Pancreas (tissue), 10 donors: ENCODE measurements around the gene KAZN. TPM values are rescaled to one million over a fixed set of nuclear protein-coding genes. Genes with fewer than 3 reads are reported as not detected.
A peak's percentile ranks its signal among the peaks of the same experiment; 100 is the strongest.

ENCODE experiments used
- ATAC-seq, 4 donors: fragments of 200-7000 bp; cut with Tn5 transposase; one replicate each; pipeline versions ENCODE4 v1.8.0 to v1.9.1; 2020; ENCODE audit warnings: mild to moderate bottlenecking in 4 of 4, moderate library complexity in 4 of 4
- DNase-seq, 6 donors: peaks; one replicate each; pipeline ENCODE4 v3.0.0-alpha.2; 2020
- FAIRE-seq: peaks from 2 replicates; lab custom pipeline; 2012; peaks lifted over from hg19 to GRCh38; lab: Jason Lieb, UNC
- H3K27ac ChIP-seq, 4 donors: fragments of 200-600 bp; sonication (generic); 1 replicate in 3 of 4; 2 replicates in 1 of 4; pipeline versions ENCODE4 v1.5.0 to v1.8.0; 2020
- H3K27me3 ChIP-seq, 4 donors: fragments of 200-600 bp; one replicate each; pipeline ENCODE4 v1.8.0; 2021
- H3K36me3 ChIP-seq, 3 donors: fragments of 200-600 bp; sonication (generic) in 1 of 3; one replicate each; pipeline versions ENCODE4 v1.5.0 to v1.8.0; 2020 to 2021
- H3K4me1 ChIP-seq, 3 donors: fragments of 200-600 bp; one replicate each; pipeline ENCODE4 v1.8.0; 2021
- H3K4me3 ChIP-seq, 4 donors: fragments of 200-600 bp; sonication (generic) in 2 of 4; one replicate each; pipeline versions ENCODE4 v1.5.0 to v1.8.0; 2020 to 2021
- H3K9me3 ChIP-seq, 4 donors: fragments of 200-600 bp; one replicate each; pipeline ENCODE4 v1.8.0; 2021
- WGBS, 2 donors: extraction: QIAGEN DNeasy Blood & Tissue Kit; methylation state at CpG; one replicate each; pipeline ENCODE4 v1.1.7; 2013; 5-methylcytosine and 5-hydroxymethylcytosine counted together
- intact Hi-C, 3 donors: fragments of 100-400 bp; cut with DNase I; formaldehyde crosslinking; loops; one replicate each; pipeline versions ENCODE4 v1.11.1 to v1.14.2; 2022
- polyA plus RNA-seq, 2 donors: library from polyadenylated mRNA; stranded (reverse); fragments of 200-250 nt; gene quantifications; one replicate each; pipeline ENCODE4 v1.2.3, GENCODE V29; 2013
- total RNA-seq, 6 donors: library from RNA; stranded (reverse); fragmentation: NEBNext Ultra II Directional in 4 of 6; extraction: Animal tissue kit (Norgen Biotek cat#: 25700) in 4 of 6; gene quantifications; one replicate each; pipeline versions ENCODE4 v1.2.1 to v1.2.4, GENCODE V29; 2021 to 2023
- TF ChIP-seq, protein P1 (sequence below), 4 donors: fragments of 200-600 bp; sonication (generic) in 3 of 4; IDR thresholded peaks; one replicate each; pipeline versions ENCODE4 v1.5.0 to v1.8.0; 2021; ENCODE audit warnings: antibody characterized with exemption in 4 of 4
- donor health status: healthy with polysubstance abuse.
- donor health status: DM: no; HTN: no; CAD: no; lungs with moderate emphysema.
- donor health status: DM: no; HTN: no; CAD: no.
- donor health status: control.
- donor health status: control.
- donor health status: Bipolar disorder and iron deficiency.
- donor health status: DM: yes; HTN: yes; CAD: no.
- donor health status: DM: no; HTN: no; CAD: no.
- donor health status: DM: no; HTN: no; CAD: no.
- donor health status: DM: yes; HTN: yes; CAD: no.

KAZN gene
- total and polyA plus RNA-seq, 8 donors: 2.4 to 6.0 (median 4.1) TPM

DNA sequence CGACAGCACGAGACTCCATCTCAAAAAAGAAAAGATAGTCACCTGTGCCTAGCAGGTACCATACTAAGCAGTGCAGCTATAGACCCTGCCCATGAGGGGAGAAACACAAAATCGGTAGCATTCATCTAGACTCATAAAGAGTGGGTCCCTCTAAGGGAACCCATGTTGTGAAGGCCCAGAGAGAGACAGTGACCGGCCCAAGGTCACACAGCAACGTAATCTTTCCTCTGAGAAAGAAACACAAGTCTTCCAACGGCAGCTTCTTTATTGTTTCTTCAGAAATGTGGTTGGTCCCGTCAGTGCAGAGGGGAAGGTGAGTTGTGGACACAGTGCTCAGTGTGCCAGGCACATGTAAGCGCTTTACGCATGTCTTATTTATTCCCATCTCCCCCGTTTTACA lies 356.4 kb downstream of the KAZN start:
- Histone ChIP-seq H3K9me3 (no peaks in the 10 kb centered on the region), H3K4me3 (no peak overlapping the region), H3K36me3 (no peaks in the 10 kb centered on the region), H3K27ac (no peak overlapping the region), H3K4me1 (peaks cover 0 to 12% (median 9%) of the 10 kb centered on the region in 3 donors), H3K27me3 (no peaks in the 10 kb centered on the region)
- TF ChIP-seq, protein P1, sequence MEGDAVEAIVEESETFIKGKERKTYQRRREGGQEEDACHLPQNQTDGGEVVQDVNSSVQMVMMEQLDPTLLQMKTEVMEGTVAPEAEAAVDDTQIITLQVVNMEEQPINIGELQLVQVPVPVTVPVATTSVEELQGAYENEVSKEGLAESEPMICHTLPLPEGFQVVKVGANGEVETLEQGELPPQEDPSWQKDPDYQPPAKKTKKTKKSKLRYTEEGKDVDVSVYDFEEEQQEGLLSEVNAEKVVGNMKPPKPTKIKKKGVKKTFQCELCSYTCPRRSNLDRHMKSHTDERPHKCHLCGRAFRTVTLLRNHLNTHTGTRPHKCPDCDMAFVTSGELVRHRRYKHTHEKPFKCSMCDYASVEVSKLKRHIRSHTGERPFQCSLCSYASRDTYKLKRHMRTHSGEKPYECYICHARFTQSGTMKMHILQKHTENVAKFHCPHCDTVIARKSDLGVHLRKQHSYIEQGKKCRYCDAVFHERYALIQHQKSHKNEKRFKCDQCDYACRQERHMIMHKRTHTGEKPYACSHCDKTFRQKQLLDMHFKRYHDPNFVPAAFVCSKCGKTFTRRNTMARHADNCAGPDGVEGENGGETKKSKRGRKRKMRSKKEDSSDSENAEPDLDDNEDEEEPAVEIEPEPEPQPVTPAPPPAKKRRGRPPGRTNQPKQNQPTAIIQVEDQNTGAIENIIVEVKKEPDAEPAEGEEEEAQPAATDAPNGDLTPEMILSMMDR (IDR thresholded peaks at IDR 0.05): no peak
- intact Hi-C loops: no loop called here
- no peak for DNase-seq
- WGBS, 2 donors: 60 to 68% methylated on average over 10 of the region's 10 CpGs
- no peak for FAIRE-seq
- ATAC-seq: peak in 1 of 4 donors; percentile 22

DNA sequence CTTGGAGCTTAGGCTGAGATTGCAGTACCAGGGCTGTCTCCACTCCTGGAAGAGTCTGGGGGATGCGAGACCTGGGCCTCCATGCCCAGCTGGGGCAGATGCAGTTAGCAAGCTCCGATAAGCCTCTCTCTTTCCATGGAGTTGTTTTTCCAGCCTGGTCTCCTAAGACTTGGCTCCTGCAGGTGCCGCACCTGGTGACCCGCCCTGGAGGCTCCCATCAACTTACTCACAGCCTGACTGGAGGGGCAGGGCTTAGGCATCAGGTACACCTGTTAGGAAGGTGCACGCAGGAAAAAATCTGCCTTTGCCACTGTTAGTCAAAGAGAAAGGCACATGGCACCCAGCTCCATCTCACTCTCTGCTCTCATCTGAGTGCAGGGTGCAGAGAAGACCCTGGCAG lies 356.9 kb downstream of the KAZN start:
- FAIRE-seq: no peak
- intact Hi-C loops: no loop called here
- Histone ChIP-seq H3K36me3 (no peaks in the 10 kb centered on the region), H3K9me3 (no peaks in the 10 kb centered on the region), H3K4me3 (no peak overlapping the region), H3K27me3 (no peaks in the 10 kb centered on the region), H3K27ac (no peak overlapping the region), H3K4me1 (peaks cover 0 to 12% (median 9%) of the 10 kb centered on the region in 3 donors)
- TF ChIP-seq, protein P1 (IDR thresholded peaks at IDR 0.05): no peak
- 46 to 52% methylated on average over 5 of the region's 5 CpGs for WGBS, 2 donors
- ATAC-seq: peak; percentile 90 to 97 (median 97)
- peak; percentile 66 to 89 (median 82) for DNase-seq

DNA sequence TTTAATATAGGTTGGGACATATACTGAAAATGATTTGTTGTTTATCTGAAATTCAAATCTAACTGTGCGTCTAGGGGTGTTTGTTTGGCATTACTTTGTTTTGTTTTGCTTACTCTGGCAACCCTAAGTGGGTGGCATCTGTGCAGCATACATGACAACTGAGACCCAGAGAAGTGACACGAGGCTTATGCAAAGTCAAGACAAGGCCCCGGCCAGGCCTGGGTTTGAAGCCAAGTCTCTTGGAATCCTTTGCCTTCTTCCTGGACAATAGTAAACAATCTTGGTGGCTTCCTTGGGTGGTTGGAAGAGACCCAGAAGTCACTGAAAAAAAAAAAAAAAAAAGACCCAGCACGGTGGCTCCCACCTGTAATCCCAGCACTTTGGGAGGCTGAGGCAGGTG lies 357.5 kb downstream of the KAZN start:
- Histone ChIP-seq H3K4me1 (peaks cover 0 to 12% (median 9%) of the 10 kb centered on the region in 3 donors), H3K9me3 (no peaks in the 10 kb centered on the region), H3K36me3 (no peaks in the 10 kb centered on the region), H3K27ac (no peak overlapping the region), H3K4me3 (no peak overlapping the region), H3K27me3 (no peaks in the 10 kb centered on the region)
- no peak for FAIRE-seq
- WGBS, 2 donors: 53 to 62% methylated on average over 4 of the region's 4 CpGs
- intact Hi-C loops: no loop called here
- DNase-seq: peak in 1 of 6 donors; percentile 18
- ATAC-seq: no peak
- TF ChIP-seq, protein P1 (IDR thresholded peaks at IDR 0.05): no peak

DNA sequence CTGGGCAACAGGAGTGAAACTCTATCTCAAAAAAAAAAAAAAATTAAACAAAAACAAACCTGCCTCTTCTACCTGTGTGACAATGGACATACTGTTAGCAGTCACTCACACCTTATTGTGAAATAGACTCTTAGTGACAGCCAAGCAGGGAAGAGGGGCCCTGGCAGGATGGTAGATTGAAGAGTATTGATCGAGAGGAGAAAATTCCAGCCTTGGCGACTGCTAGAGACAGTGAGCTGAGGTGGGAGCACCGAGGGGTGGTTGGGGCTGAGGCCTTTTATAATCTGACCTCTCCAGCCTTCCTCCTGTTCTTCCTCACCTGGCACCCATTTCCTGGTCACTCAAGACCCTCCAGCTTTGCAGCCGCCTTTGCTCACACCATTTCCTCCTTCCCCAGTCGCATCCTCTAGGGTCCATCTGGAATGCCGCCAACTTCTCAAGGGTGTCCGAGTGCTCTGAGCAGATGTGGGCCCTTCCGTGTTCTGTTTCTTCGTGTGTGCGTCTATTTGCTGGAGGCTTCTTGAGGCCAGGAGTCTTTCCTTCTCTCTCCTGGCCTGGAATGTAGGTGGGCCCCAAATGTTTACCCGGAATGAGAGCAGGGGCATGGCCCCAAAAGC lies 358.2 kb downstream of the KAZN start:
- no peaks in the 10 kb centered on the region for H3K27me3 ChIP-seq
- no peaks in the 10 kb centered on the region for H3K9me3 ChIP-seq
- TF ChIP-seq, protein P1 (IDR thresholded peaks at IDR 0.05): no peak
- H3K27ac ChIP-seq: no peak overlapping the region
- FAIRE-seq (no peak), ATAC-seq (no peak), DNase-seq (peak in 1 of 6 donors; percentile 3)
- no peak overlapping the region for H3K4me3 ChIP-seq
- WGBS, 2 donors: 88 to 90% methylated on average over 11 of the region's 11 CpGs
- peaks cover 0 to 12% (median 9%) of the 10 kb centered on the region in 3 donors for H3K4me1 ChIP-seq
- no peaks in the 10 kb centered on the region for H3K36me3 ChIP-seq
- intact Hi-C loops: no loop called here

DNA sequence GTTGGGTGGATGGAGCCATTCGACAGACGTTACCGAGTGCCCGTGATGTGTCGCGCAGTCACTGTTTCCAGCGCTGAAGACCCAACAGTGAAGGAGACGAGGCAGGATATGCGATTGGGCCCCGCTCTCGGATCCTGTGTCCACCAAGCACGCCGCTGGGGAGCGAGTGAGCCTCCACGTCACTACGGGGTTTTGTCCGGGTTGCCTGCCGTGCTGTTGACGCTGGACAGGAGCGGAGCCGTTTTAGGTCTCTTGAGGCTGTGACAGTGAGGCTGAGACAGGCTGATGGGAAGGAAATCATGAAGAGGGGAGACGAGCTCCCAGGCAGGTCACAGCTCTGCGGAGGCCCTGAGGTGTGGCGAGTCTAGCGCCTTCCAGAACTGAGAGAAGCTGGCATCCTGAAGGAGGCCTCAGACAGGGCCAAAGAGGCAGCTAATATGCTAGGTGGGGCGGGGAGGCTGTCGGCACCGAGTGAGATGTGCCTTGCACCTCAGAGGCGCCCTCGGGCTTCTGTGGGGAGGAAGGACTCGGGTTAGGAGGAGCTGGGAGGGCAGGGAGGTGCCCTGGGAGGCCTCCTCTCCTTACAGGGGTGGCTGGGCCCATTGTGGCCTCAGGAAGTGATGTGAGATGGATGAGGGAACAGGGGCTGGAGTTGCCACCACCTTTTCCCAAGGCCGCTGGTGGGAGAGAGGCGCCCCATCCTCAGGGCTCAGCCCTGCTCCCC lies 359.1 kb downstream of the KAZN start:
- Histone ChIP-seq H3K36me3 (no peaks in the 10 kb centered on the region), H3K27ac (no peak overlapping the region), H3K4me3 (no peak overlapping the region), H3K4me1 (peaks cover 0 to 11% (median 9%) of the 10 kb centered on the region in 3 donors), H3K27me3 (no peaks in the 10 kb centered on the region), H3K9me3 (no peaks in the 10 kb centered on the region)
- WGBS, 2 donors: 92 to 97% methylated on average over 30 to 33 of the region's 33 CpGs
- intact Hi-C loops: no loop called here
- DNase-seq (peak in 1 of 6 donors; percentile 39), FAIRE-seq (no peak), ATAC-seq (no peak)
- TF ChIP-seq, protein P1 (IDR thresholded peaks at IDR 0.05): no peak
